K562 (cell line): ENCODE results near the gene SYF2. TPM values are rescaled to one million over a fixed set of nuclear protein-coding genes. Genes with fewer than 3 reads are reported as not detected.

Experiments used
- ATAC-seq: fragments of 200-7000 bp; cut with Tn5 transposase; 3 replicates; pipeline ENCODE4 v1.9.1; 2020; ENCODE audit warnings: moderate library complexity
- BruUV-seq: library from RNA; stranded (reverse); fragments of 400-500 nt; replicated peaks from 2 replicates; lab custom pipeline; 2021; lab: Mats Ljungman, UMichigan
- CTCF ChIA-PET: fragments of 300-600 bp; formaldehyde crosslinking; extraction: SDS; loops from one replicate; lab custom pipeline; 2021; ENCODE audit warnings: low intra/inter-chr PET ratio; lab: Yijun Ruan, JAX
- POLR2A ChIA-PET: fragments of 300-600, 350-650 bp; sonication (Branson Sonifier 250); formaldehyde crosslinking; extraction: SDS; loops from one replicate; lab custom pipeline; 2021; ENCODE audit warnings: antibody characterized with exemption, inconsistent platforms; lab: Yijun Ruan, JAX
- DNase-seq, 4 experiments: peaks; one replicate each; pipeline versions ENCODE4 v3.0.0 to v3.0.0-alpha.2; 2011 to 2018; ENCODE audit warnings: low spot score in 3 of 4, mixed read lengths in 3 of 4; ENCODE audit errors: extremely low read depth in 1 of 4
- FAIRE-seq: peaks from 2 replicates; lab custom pipeline; 2011; peaks lifted over from hg19 to GRCh38; lab: Jason Lieb, UNC
- H2AFZ ChIP-seq: 2 replicates; pipeline ENCODE4 v1.6.0; 2011; ENCODE audit warnings: low read depth, low read length, control low read depth, inconsistent platforms
- H3K27ac ChIP-seq: fragments of 200-600 bp; 3 replicates; pipeline ENCODE4 v1.8.0; 2011; ENCODE audit warnings: low read depth, mild to moderate bottlenecking, control low read depth, inconsistent platforms, low read length, moderate library complexity, mixed read lengths; ENCODE audit errors: extremely low read depth
- H3K27me3 ChIP-seq, 2 experiments: fragments of 300-600 bp in 1 of 2; 2 replicates in 1 of 2; 3 replicates in 1 of 2; pipeline versions ENCODE4 v1.6.0 to v1.8.0; 2011; ENCODE audit warnings: inconsistent platforms in 2 of 2, low read length in 2 of 2, mild to moderate bottlenecking in 1 of 2, mixed read lengths in 1 of 2, moderate library complexity in 1 of 2; ENCODE audit not compliant: control insufficient read depth in 2 of 2, insufficient read depth in 2 of 2
- H3K36me3 ChIP-seq: fragments of 300-600 bp; 3 replicates; pipeline ENCODE4 v1.8.0; 2011; ENCODE audit warnings: mild to moderate bottlenecking, low read length, inconsistent platforms; ENCODE audit not compliant: control insufficient read depth, insufficient read depth
- H3K4me1 ChIP-seq, 2 experiments: fragments of 200-600 bp in 1 of 2; replicated peaks in 1 of 2; 2 replicates in 1 of 2; 3 replicates in 1 of 2; pipeline versions ENCODE4 v1.5.1 to v1.8.0; 2011; ENCODE audit warnings: inconsistent platforms in 2 of 2, low read length in 2 of 2, mild to moderate bottlenecking in 1 of 2, mixed read lengths in 1 of 2, moderate library complexity in 1 of 2; ENCODE audit not compliant: control insufficient read depth in 2 of 2, insufficient read depth in 2 of 2
- H3K4me2 ChIP-seq: 2 replicates; pipeline ENCODE4 v1.6.1; 2011; ENCODE audit warnings: low read length, control low read depth, inconsistent platforms, mixed read lengths; ENCODE audit not compliant: insufficient read depth
- H3K4me3 ChIP-seq: fragments of 200-600 bp; sonication (generic), shearing (Covaris generic); 2 replicates; pipeline ENCODE4 v1.5.1; 2016; ENCODE audit warnings: control low read depth, inconsistent platforms
- H3K79me2 ChIP-seq: fragments of 200-600 bp; 3 replicates; pipeline ENCODE4 v1.8.0; 2011; ENCODE audit warnings: low read length, inconsistent platforms; ENCODE audit not compliant: control insufficient read depth, insufficient read depth
- H3K9ac ChIP-seq, 2 experiments: 2 replicates each; pipeline versions ENCODE4 v1.6.0 to v1.6.1; 2011; ENCODE audit warnings: low read depth in 2 of 2, low read length in 2 of 2, control low read depth in 1 of 2, inconsistent platforms in 1 of 2, mild to moderate bottlenecking in 1 of 2, mixed read lengths in 1 of 2; ENCODE audit not compliant: insufficient read depth in 1 of 2
- H3K9me1 ChIP-seq: one replicate; pipeline ENCODE4 v1.6.0; 2011; ENCODE audit warnings: inconsistent platforms, mild to moderate bottlenecking, low read length, moderate library complexity; ENCODE audit not compliant: control insufficient read depth, insufficient read depth
- H3K9me3 ChIP-seq: replicated peaks from 2 replicates; pipeline ENCODE4 v1.5.1; 2011; ENCODE audit warnings: low read depth, low read length, inconsistent platforms; ENCODE audit not compliant: control insufficient read depth, insufficient read depth
- H4K20me1 ChIP-seq: replicated peaks from 2 replicates; pipeline ENCODE4 v1.6.1; 2011; ENCODE audit warnings: low read length, inconsistent platforms, mixed read lengths; ENCODE audit not compliant: control insufficient read depth, insufficient read depth
- CBFA2T3 ChIP-seq: fragments of 450-650 bp; IDR thresholded peaks from 2 replicates; pipeline ENCODE4 v1.6.1; 2017
- RBFOX2 ChIP-seq: fragments of 200-400 bp; formaldehyde crosslinking; IDR thresholded peaks from 2 replicates; pipeline ENCODE4 v1.6.1; 2017; ENCODE audit warnings: low read depth, mild to moderate bottlenecking, low read length, moderate library complexity
- TAL1 ChIP-seq: fragments of 450-650 bp; IDR thresholded peaks from 2 replicates; pipeline ENCODE4 v1.6.1; 2016; ENCODE audit warnings: mild to moderate bottlenecking
- TCF3 ChIP-seq: sonication (generic); formaldehyde crosslinking; IDR thresholded peaks from 2 replicates; pipeline ENCODE4 v1.4.0; 2020; ENCODE audit warnings: mild to moderate bottlenecking, missing genetic modification reagents
- TEAD4 ChIP-seq, 2 experiments: sonication (generic) in 1 of 2; formaldehyde crosslinking in 1 of 2; IDR thresholded peaks; 2 replicates each; pipeline versions ENCODE4 v1.6.1 to v1.8.0; 2012 to 2022; ENCODE audit warnings: borderline replicate concordance in 1 of 2, inconsistent platforms in 1 of 2, low read length in 1 of 2, mild to moderate bottlenecking in 1 of 2, missing genetic modification reagents in 1 of 2
- XRCC5 ChIP-seq: fragments of 200-400 bp; formaldehyde crosslinking; IDR thresholded peaks from 2 replicates; pipeline ENCODE4 v1.6.1; 2017; ENCODE audit warnings: low read depth, mild to moderate bottlenecking, low read length
- WGBS: fragments of 100-300 bp; shearing (Covaris generic); methylation state at CpG from one replicate; pipeline ENCODE4 v1.1.6; 2016; ENCODE audit warnings: low coverage, mixed read lengths; ENCODE audit not compliant: insufficient coverage; ENCODE audit errors: missing lambda C conversion rate; 5-methylcytosine and 5-hydroxymethylcytosine counted together
- in situ Hi-C: fragments of 300-500 bp; cut with MboI; formaldehyde crosslinking; loops from 4 replicates; pipeline ENCODE4 v1.15.0; 2018; ENCODE audit warnings: inconsistent platforms, mixed read lengths
- intact Hi-C: fragments of 100-400 bp; cut with micrococcal nuclease; formaldehyde crosslinking; loops from 2 replicates; pipeline ENCODE4 v1.14.2; 2022
- polyA plus RNA-seq, 8 experiments: library from polyadenylated mRNA; depleted of rRNA in 4 of 8; stranded (reverse) in 5 of 8; unstranded in 3 of 8; fragments of >200 nt; fragmentation: Nextera tagmentation in 2 of 8; fragmentation: Illumina TruSeq in 1 of 8; extraction: Ambion mirVana in 2 of 8; extraction: Trizol in 1 of 8; gene quantifications; 2 replicates each; pipeline versions ENCODE4 v1.2.1 to v1.2.3, GENCODE V29; 2011 to 2014; ENCODE audit warnings: inconsistent platforms in 1 of 8, missing spikeins in 1 of 8
- total RNA-seq, 7 experiments: library from RNA; depleted of rRNA in 6 of 7; stranded (reverse); fragments of >200 nt in 6 of 7; fragmentation: Illumina TruSeq in 2 of 7; extraction: Trizol in 2 of 7; gene quantifications; 2 replicates each; pipeline versions ENCODE4 v1.2.1 to v1.2.3, GENCODE V29; 2011 to 2021; ENCODE audit warnings: low replicate concordance in 1 of 7
- TF ChIP-seq, protein P1 (sequence below): sonication (generic); formaldehyde crosslinking; IDR thresholded peaks from 2 replicates; pipeline ENCODE4 v1.8.1; 2023; ENCODE audit warnings: mild to moderate bottlenecking, missing genetic modification reagents

Gene SYF2
- total and polyA plus RNA-seq, 9 of the 15 experiments (the other 6 are each of a cell fraction or from before 2014, with no cell fraction given), result 20.9 to 69.0 (median 43.2) TPM

DNA sequence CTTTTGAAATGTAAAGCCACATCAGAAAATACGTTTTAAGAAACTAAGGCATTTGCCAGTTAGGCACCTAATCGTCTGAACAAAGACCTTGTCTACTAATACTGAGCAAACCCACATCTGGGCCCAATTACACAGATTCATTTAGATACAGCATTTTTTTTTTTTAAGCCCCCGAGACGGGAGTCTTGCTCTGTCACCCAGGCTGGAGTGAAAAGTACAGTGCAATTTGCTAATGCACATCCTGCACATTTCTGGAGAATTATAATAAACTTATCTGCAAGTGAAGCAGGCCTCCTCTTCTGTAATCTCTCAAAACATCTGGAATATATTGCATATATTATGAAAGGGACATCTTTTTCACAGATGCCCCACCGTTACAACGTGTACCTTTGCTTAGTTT lies 11.6 kb upstream of the SYF2 start:
- POLR2A ChIA-PET, result interaction anchor here (2.2 to 7.9 kb wide), 4 partner anchors 8 to 13 kb away, joined by 16 to 107 read pairs (median 17); partner anchors contain the start of gene SYF2

More for the DNA sequence above, 11.6 kb upstream of the SYF2 start:
- H3K4me3 ChIP-seq, result no peak overlapping the region
- peaks cover 61% of the 10 kb centered on the region for H3K79me2 ChIP-seq
- H3K36me3 ChIP-seq, result peaks cover 67% of the 10 kb centered on the region
- FAIRE-seq, result no peak
- no peak for DNase-seq
- intact Hi-C loops (loop anchor here (10.0 kb wide), 1 partner anchor 151 kb away; no protein-coding TSS in a partner anchor), in situ Hi-C loops (no loop called here)
- no peak for ATAC-seq
- TF ChIP-seq TEAD4 (IDR thresholded peaks at IDR 0.05; ENCODE audit: low read length) (peak; percentile 45), TEAD4 (CRISPR knock-in tag; IDR thresholded peaks at IDR 0.05; ENCODE audit: borderline replicate concordance) (no peak), CBFA2T3 (peak; percentile 30; the same call in 1 of the 2 replicates), TAL1 (peak; percentile 35; the same call in 1 of the 2 replicates), TCF3 (CRISPR knock-in tag) (peak; percentile 21; the same call in 1 of the 2 replicates), XRCC5 (no peak), RBFOX2 (0 out of 2 replicates have a peak, but pooled peaks have one; percentile 32)
- TF ChIP-seq, protein P1, sequence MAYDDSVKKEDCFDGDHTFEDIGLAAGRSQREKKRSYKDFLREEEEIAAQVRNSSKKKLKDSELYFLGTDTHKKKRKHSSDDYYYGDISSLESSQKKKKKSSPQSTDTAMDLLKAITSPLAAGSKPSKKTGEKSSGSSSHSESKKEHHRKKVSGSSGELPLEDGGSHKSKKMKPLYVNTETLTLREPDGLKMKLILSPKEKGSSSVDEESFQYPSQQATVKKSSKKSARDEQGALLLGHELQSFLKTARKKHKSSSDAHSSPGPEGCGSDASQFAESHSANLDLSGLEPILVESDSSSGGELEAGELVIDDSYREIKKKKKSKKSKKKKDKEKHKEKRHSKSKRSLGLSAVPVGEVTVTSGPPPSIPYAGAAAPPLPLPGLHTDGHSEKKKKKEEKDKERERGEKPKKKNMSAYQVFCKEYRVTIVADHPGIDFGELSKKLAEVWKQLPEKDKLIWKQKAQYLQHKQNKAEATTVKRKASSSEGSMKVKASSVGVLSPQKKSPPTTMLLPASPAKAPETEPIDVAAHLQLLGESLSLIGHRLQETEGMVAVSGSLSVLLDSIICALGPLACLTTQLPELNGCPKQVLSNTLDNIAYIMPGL, result no peak
- no peaks in the 10 kb centered on the region for H3K27me3 ChIP-seq
- 0 out of 2 replicates have a peak overlapping the region, but pooled peaks have one; percentile 54 for H3K4me2 ChIP-seq
- H3K27ac ChIP-seq, result no peak overlapping the region
- H4K20me1 ChIP-seq, result peaks cover 27% of the 10 kb centered on the region
- H3K9ac ChIP-seq, result no peak overlapping the region
- H2AFZ ChIP-seq, result no peak overlapping the region
- CTCF ChIA-PET, result no interaction called here
- peaks cover 31 to 50% of the 10 kb centered on the region in 2 experiments for H3K4me1 ChIP-seq
- 49% methylated on average over 6 of the region's 6 CpGs for WGBS
- no TSS peak for BruUV-seq
- H3K9me3 ChIP-seq, result no peaks in the 10 kb centered on the region
- no peaks in the 10 kb centered on the region for H3K9me1 ChIP-seq
